Ovary (tissue), 9 donors: ENCODE data around the gene WDFY1. TPM values are rescaled to one million over a fixed set of nuclear protein-coding genes. Genes with fewer than 3 reads are reported as not detected.

Experiments used
- DNase-seq, 5 donors: peaks; one replicate each; pipeline ENCODE4 v3.0.0-alpha.2; 2019 to 2020
- H3K27ac ChIP-seq, 2 donors: fragments of 200-600 bp; one replicate each; pipeline versions ENCODE4 v1.5.1 to v1.8.0; 2019 to 2022
- H3K27me3 ChIP-seq: fragments of 200-600 bp; one replicate; pipeline ENCODE4 v1.8.0; 2022
- H3K36me3 ChIP-seq: fragments of 200-600 bp; sonication (generic); one replicate; pipeline ENCODE4 v1.5.1; 2019
- H3K4me1 ChIP-seq: one replicate; pipeline ENCODE4 v1.8.1; 2013; ENCODE audit warnings: mild to moderate bottlenecking, moderate library complexity; ENCODE audit not compliant: insufficient read depth
- H3K4me3 ChIP-seq: fragments of 200-600 bp; sonication (generic); one replicate; pipeline ENCODE4 v1.5.1; 2017
- H3K9me3 ChIP-seq, 2 donors: fragments of 200-600 bp in 1 of 2; sonication (generic) in 1 of 2; one replicate each; pipeline versions ENCODE4 v1.5.1 to v1.8.1; 2013 to 2019; ENCODE audit warnings: mild to moderate bottlenecking in 1 of 2, moderate library complexity in 1 of 2
- EP300 ChIP-seq: sonication (generic); formaldehyde crosslinking; IDR thresholded peaks from one replicate; pipeline ENCODE4 v1.6.1; 2017; ENCODE audit warnings: antibody characterized with exemption
- POLR2A ChIP-seq: fragments of 450-650 bp; IDR thresholded peaks from one replicate; pipeline ENCODE4 v1.6.1; 2017; ENCODE audit warnings: antibody characterized with exemption, mild to moderate bottlenecking, moderate library complexity
- WGBS, 3 donors: extraction: QIAGEN DNeasy Blood & Tissue Kit in 1 of 3; methylation state at CpG; one replicate each; pipeline versions ENCODE4 v1.1.5 to v1.1.7; 2013 to 2017; 5-methylcytosine and 5-hydroxymethylcytosine counted together
- intact Hi-C, 4 donors: fragments of 100-400 bp; cut with DNase I; formaldehyde crosslinking; loops; one replicate each; pipeline versions ENCODE4 v1.11.0 to v1.15.1; 2022 to 2023
- polyA plus RNA-seq, 2 donors: library from polyadenylated mRNA; stranded (reverse); fragments of 200-250 nt in 1 of 2; fragments of 350-450 nt in 1 of 2; fragmentation: Illumina TruSeq in 1 of 2; extraction: RNeasy Lipid Tissue Mini Kit (QIAGEN cat#74804) in 1 of 2; gene quantifications; one replicate each; pipeline ENCODE4 v1.2.3, GENCODE V29; 2013 to 2014
- total RNA-seq, 7 donors: library from RNA; depleted of rRNA in 2 of 7; stranded (reverse); fragments of >200 nt in 2 of 7; fragmentation: NEBNext Ultra II Directional in 3 of 7; extraction: Animal tissue kit (Norgen Biotek cat#: 25700) in 3 of 7; gene quantifications; one replicate each; pipeline versions ENCODE4 v1.1.0 to v1.2.4, GENCODE V29; 2016 to 2023
- TF ChIP-seq, protein P1 (sequence below), 3 donors: fragments of 450-650 bp in 2 of 3; fragments of 200-600 bp in 1 of 3; IDR thresholded peaks; one replicate each; pipeline versions ENCODE4 v1.5.1 to v1.8.0; 2016 to 2022; ENCODE audit warnings: antibody characterized with exemption in 3 of 3, mild to moderate bottlenecking in 1 of 3
- donor health status: DM: no; HTN: no; CAD: no; lungs with moderate emphysema.
- donor health status: DM: no; HTN: no; CAD: no.
- donor health status: Bipolar disorder and iron deficiency.
- donor health status: DM: yes; HTN: yes; CAD: no.
- donor health status: DM: no; HTN: no; CAD: no.
- donor health status: DM: yes; HTN: yes; CAD: no.

The WDFY1 gene
- total and polyA plus RNA-seq, 9 donors: 21.2 to 50.1 (median 39.6) TPM

DNA sequence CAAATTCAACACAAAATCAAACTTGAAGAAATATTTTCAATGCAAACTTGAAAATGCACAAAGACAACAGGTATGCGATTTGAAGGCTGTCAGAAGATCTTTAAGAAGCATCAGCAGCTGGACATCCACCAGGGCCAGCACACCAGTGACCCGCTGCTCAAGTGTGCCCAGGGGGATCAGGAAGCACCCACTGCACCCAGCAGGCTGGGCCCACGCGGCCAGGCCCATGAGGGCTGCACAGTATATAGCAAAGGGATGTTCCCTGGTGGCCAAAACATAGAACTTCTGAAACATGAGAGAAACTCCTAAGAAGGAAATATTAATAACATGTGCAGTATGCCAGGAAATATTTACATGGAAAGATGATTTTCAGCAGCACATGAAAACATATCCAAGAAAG, 25.0 kb downstream of the WDFY1 start:
- TF ChIP-seq, protein P1, sequence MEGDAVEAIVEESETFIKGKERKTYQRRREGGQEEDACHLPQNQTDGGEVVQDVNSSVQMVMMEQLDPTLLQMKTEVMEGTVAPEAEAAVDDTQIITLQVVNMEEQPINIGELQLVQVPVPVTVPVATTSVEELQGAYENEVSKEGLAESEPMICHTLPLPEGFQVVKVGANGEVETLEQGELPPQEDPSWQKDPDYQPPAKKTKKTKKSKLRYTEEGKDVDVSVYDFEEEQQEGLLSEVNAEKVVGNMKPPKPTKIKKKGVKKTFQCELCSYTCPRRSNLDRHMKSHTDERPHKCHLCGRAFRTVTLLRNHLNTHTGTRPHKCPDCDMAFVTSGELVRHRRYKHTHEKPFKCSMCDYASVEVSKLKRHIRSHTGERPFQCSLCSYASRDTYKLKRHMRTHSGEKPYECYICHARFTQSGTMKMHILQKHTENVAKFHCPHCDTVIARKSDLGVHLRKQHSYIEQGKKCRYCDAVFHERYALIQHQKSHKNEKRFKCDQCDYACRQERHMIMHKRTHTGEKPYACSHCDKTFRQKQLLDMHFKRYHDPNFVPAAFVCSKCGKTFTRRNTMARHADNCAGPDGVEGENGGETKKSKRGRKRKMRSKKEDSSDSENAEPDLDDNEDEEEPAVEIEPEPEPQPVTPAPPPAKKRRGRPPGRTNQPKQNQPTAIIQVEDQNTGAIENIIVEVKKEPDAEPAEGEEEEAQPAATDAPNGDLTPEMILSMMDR (IDR thresholded peaks at IDR 0.05): no peak
- TF ChIP-seq EP300: no peak
- TF ChIP-seq POLR2A: no peak
- DNase-seq: no peak
- Histone ChIP-seq H3K4me3 (no peak overlapping the region), H3K36me3 (no peaks in the 10 kb centered on the region), H3K9me3 (no peaks in the 10 kb centered on the region), H3K4me1 (no peaks in the 10 kb centered on the region), H3K27ac (no peak overlapping the region), H3K27me3 (no peaks in the 10 kb centered on the region)
- 93 to 98% (median 97%) methylated on average over 4 of the region's 4 CpGs for WGBS, 3 donors
- intact Hi-C loops: no loop called here

GRCh38 chr2:223918671-223919134, 26.4 kb downstream of the WDFY1 start:
- DNase-seq: no peak
- intact Hi-C loops: no loop called here
- TF ChIP-seq, protein P1 (IDR thresholded peaks at IDR 0.05): no peak
- no peak for TF ChIP-seq EP300
- Histone ChIP-seq H3K4me3 (no peak overlapping the region), H3K27ac (no peak overlapping the region), H3K36me3 (no peaks in the 10 kb centered on the region), H3K9me3 (no peaks in the 10 kb centered on the region), H3K4me1 (no peaks in the 10 kb centered on the region), H3K27me3 (no peaks in the 10 kb centered on the region)
- 74 to 87% (median 83%) methylated on average over 11 of the region's 11 CpGs for WGBS, 3 donors

DNA sequence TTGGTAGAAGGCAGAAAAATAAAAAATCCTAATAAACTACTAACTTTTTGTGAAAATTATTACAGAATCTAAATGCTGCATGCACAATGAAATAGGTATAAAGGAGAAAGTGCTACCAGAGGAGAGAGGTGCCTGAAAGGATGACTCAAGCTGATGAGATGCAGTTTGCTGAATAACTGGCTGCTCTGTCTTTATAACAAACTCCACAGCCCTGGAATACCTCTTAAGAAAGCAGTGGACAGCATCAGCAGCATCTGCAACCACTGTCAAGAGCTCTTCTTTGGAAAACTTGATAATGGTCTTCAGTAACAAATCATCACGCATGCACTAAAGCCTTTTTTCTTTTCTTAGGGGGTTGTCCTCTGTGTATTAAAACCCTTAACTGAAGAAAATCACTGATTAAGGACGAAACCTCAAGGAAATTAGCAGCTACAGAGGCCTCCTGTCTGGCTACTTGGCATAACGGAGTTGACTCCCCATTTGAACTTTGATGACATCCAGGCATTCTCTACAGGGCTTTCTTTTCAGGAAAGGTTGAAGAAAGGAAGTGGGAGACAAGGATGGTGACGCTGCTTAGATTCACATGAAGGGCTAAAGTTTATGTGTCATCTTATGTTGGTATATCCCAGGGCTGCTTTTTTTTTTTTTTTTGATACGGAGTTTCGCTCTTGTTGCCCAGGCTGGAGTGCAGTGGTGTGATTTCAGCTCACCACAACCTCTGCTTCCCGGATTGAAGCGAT, 28.8 kb downstream of the WDFY1 start:
- Histone ChIP-seq H3K27me3 (no peaks in the 10 kb centered on the region), H3K9me3 (no peaks in the 10 kb centered on the region), H3K27ac (no peak overlapping the region), H3K4me3 (no peak overlapping the region), H3K4me1 (no peaks in the 10 kb centered on the region), H3K36me3 (no peaks in the 10 kb centered on the region)
- WGBS, 3 donors: 88 to 90% (median 89%) methylated on average over 8 of the region's 8 CpGs
- no peak for DNase-seq
- intact Hi-C loops: no loop called here
- TF ChIP-seq POLR2A (no peak), EP300 (no peak)
- TF ChIP-seq, protein P1 (IDR thresholded peaks at IDR 0.05): no peak

DNA sequence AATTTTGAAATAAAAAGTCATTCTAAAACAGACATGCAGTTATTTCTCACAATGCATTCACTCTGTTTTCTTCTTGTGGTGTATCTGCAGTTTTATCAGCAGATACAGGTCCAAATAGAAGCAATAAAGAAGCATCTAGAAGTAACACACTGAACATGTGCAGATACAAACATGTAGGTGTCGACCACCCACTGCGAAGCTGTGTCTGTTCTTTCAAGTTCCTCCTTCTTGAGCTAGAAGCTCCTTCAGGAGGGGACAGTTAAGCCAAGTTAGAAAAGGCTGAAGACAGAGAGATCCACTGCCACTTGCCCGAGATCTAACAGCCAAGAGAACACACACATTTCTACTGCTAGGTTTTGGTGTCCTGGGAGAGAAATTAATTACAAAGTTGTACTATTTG, 30.1 kb downstream of the WDFY1 start:
- WGBS, 3 donors: 94 to 95% (median 94%) methylated on average over 3 of the region's 3 CpGs

More for the DNA sequence above, 30.1 kb downstream of the WDFY1 start:
- Histone ChIP-seq H3K36me3 (no peaks in the 10 kb centered on the region), H3K27ac (no peak overlapping the region), H3K9me3 (no peaks in the 10 kb centered on the region), H3K27me3 (no peaks in the 10 kb centered on the region), H3K4me1 (no peaks in the 10 kb centered on the region), H3K4me3 (no peak overlapping the region)
- TF ChIP-seq, protein P1 (IDR thresholded peaks at IDR 0.05): no peak
- TF ChIP-seq POLR2A: no peak
- intact Hi-C loops: no loop called here
- no peak for DNase-seq
